ENCODE data around the gene SMTN. TPM values are rescaled to one million over a fixed set of nuclear protein-coding genes. Genes with fewer than 3 reads are reported as not detected.
A peak's percentile ranks its signal among the peaks of the same experiment; 100 is the strongest.
"Not testable (repeated sequence)": the region's sequence is repeated elsewhere in the genome, so short reads cannot be mapped to it uniquely, and the experiment has no call there.

Gene SMTN
- polyA plus RNA-seq, 1 experiment, result 45.7 TPM

GRCh38 chr22:31048570-31048969, 32.5 kb upstream of the SMTN start:
- Histone ChIP-seq H3K36me3 (ENCODE audit: control insufficient read depth, insufficient read depth, low read length) (no peaks in the 10 kb centered on the region), H3K4me3 (ENCODE audit: low read depth, low read length) (no peak overlapping the region), H3K27me3 (ENCODE audit: control insufficient read depth, insufficient read depth, low read length) (no peaks in the 10 kb centered on the region)
- no peak for DNase-seq (ENCODE audit: low read depth)
- TF ChIP-seq CTCF (IDR thresholded peaks at IDR 0.05; ENCODE audit: insufficient read depth, low read depth, low read length), result no peak
- ChIA-PET CTCF (no interaction called here), POLR2A (no interaction called here)

- Histone ChIP-seq H3K36me3 (ENCODE audit: control insufficient read depth, insufficient read depth, low read length) (no peaks in the 10 kb centered on the region), H3K4me3 (ENCODE audit: low read depth, low read length) (no peak overlapping the region), H3K27me3 (ENCODE audit: control insufficient read depth, insufficient read depth, low read length) (no peaks in the 10 kb centered on the region)
- no peak for DNase-seq (ENCODE audit: low read depth)
- POLR2A ChIA-PET, result no interaction called here
- CTCF ChIA-PET, result no interaction called here
- no peak for TF ChIP-seq CTCF (IDR thresholded peaks at IDR 0.05; ENCODE audit: insufficient read depth, low read depth, low read length)
Observed at GRCh38 chr22:31049815-31050420, 31.2 kb upstream of the SMTN start.

- ChIA-PET POLR2A (interaction anchor here (0.6 to 1.0 kb wide), 3 partner anchors 10 to 30 kb away, joined by 3 to 4 read pairs (median 4); no protein-coding TSS in a partner anchor), CTCF (interaction anchor here (1.1 to 3.0 kb wide), 5 partner anchors 10 to 53 kb away, joined by 3 to 15 read pairs (median 4); partner anchors contain the start of gene SELENOM)
- Histone ChIP-seq H3K36me3 (ENCODE audit: control insufficient read depth, insufficient read depth, low read length) (no peaks in the 10 kb centered on the region), H3K27me3 (ENCODE audit: control insufficient read depth, insufficient read depth, low read length) (no peaks in the 10 kb centered on the region), H3K4me3 (ENCODE audit: low read depth, low read length) (no peak overlapping the region)
- no peak for DNase-seq (ENCODE audit: low read depth)
- TF ChIP-seq CTCF (IDR thresholded peaks at IDR 0.05; ENCODE audit: insufficient read depth, low read depth, low read length), result no peak
Observed at GRCh38 chr22:31055117-31055634, 25.9 kb upstream of the SMTN start.

- CTCF ChIA-PET, result interaction anchor here (1.1 to 3.0 kb wide), 7 partner anchors 9 to 52 kb away, joined by 3 to 15 read pairs (median 4); partner anchors contain the start of gene SELENOM
- DNase-seq (ENCODE audit: low read depth), result peak; percentile 93
- POLR2A ChIA-PET, result interaction anchor here (0.6 to 1.0 kb wide), 3 partner anchors 9 to 30 kb away, joined by 3 to 4 read pairs (median 4); no protein-coding TSS in a partner anchor
- TF ChIP-seq CTCF (IDR thresholded peaks at IDR 0.05; ENCODE audit: insufficient read depth, low read depth, low read length), result no peak
- Histone ChIP-seq H3K4me3 (ENCODE audit: low read depth, low read length) (no peak overlapping the region), H3K36me3 (ENCODE audit: control insufficient read depth, insufficient read depth, low read length) (no peaks in the 10 kb centered on the region), H3K27me3 (ENCODE audit: control insufficient read depth, insufficient read depth, low read length) (no peaks in the 10 kb centered on the region)
Observed at GRCh38 chr22:31055635-31056159, 25.4 kb upstream of the SMTN start.

GRCh38 chr22:31056986-31057599, 24.0 kb upstream of the SMTN start:
- TF ChIP-seq CTCF (IDR thresholded peaks at IDR 0.05; ENCODE audit: insufficient read depth, low read depth, low read length), result no peak
- no peak for DNase-seq (ENCODE audit: low read depth)
- no peaks in the 10 kb centered on the region for H3K36me3 ChIP-seq (ENCODE audit: control insufficient read depth, insufficient read depth, low read length)
- H3K27me3 ChIP-seq (ENCODE audit: control insufficient read depth, insufficient read depth, low read length), result no peaks in the 10 kb centered on the region
- POLR2A ChIA-PET, result no interaction called here
- no peak overlapping the region for H3K4me3 ChIP-seq (ENCODE audit: low read depth, low read length)
- CTCF ChIA-PET, result interaction anchor here (0.6 to 3.0 kb wide), 5 partner anchors 8 to 94 kb away, joined by 3 to 15 read pairs (median 3); no protein-coding TSS in a partner anchor

- H3K4me3 ChIP-seq (ENCODE audit: low read depth, low read length); DNase-seq (ENCODE audit: low read depth); CTCF ChIA-PET; H3K27me3 ChIP-seq (ENCODE audit: control insufficient read depth, insufficient read depth, low read length); H3K36me3 ChIP-seq (ENCODE audit: control insufficient read depth, insufficient read depth, low read length); POLR2A ChIA-PET: not testable (repeated sequence)
Observed at GRCh38 chr22:31059663-31060062, 21.5 kb upstream of the SMTN start.

Data from BJ (cell line).